Ovary (tissue), 3 donors: ENCODE measurements around the gene CWC27.

Experiments
- EP300 ChIP-seq: sonication (generic); formaldehyde crosslinking; IDR thresholded peaks from one replicate; pipeline ENCODE4 v1.6.1; 2017; ENCODE audit warnings: antibody characterized with exemption
- POLR2A ChIP-seq: fragments of 450-650 bp; IDR thresholded peaks from one replicate; pipeline ENCODE4 v1.6.1; 2017; ENCODE audit warnings: antibody characterized with exemption, mild to moderate bottlenecking, moderate library complexity
- TF ChIP-seq, protein P1 (sequence below), 3 donors: fragments of 450-650 bp in 2 of 3; fragments of 200-600 bp in 1 of 3; IDR thresholded peaks; one replicate each; pipeline versions ENCODE4 v1.5.1 to v1.8.0; 2016 to 2022; ENCODE audit warnings: antibody characterized with exemption in 3 of 3, mild to moderate bottlenecking in 1 of 3
- donor health status: DM: no; HTN: no; CAD: no.

DNA sequence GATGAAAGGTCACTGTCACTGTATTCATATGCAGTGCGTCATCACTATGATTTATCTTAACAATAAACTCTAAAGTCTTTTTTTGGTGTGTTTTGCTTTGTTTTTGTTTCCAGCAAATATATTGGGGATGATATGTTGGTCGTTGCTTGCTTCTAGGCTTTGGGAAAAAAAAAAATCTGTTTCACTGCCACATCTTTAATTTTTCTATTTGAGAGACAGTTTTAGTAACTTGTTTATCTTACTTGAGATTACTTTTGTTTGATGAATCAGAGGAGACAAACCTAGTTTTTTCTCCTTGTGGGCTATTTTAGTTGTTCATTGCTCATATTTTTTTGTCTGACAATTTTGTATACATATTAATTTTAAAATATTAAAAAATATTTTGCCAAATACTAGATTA lies 19.4 kb downstream of the CWC27 start:
- TF ChIP-seq, protein P1, sequence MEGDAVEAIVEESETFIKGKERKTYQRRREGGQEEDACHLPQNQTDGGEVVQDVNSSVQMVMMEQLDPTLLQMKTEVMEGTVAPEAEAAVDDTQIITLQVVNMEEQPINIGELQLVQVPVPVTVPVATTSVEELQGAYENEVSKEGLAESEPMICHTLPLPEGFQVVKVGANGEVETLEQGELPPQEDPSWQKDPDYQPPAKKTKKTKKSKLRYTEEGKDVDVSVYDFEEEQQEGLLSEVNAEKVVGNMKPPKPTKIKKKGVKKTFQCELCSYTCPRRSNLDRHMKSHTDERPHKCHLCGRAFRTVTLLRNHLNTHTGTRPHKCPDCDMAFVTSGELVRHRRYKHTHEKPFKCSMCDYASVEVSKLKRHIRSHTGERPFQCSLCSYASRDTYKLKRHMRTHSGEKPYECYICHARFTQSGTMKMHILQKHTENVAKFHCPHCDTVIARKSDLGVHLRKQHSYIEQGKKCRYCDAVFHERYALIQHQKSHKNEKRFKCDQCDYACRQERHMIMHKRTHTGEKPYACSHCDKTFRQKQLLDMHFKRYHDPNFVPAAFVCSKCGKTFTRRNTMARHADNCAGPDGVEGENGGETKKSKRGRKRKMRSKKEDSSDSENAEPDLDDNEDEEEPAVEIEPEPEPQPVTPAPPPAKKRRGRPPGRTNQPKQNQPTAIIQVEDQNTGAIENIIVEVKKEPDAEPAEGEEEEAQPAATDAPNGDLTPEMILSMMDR (IDR thresholded peaks at IDR 0.05), result no peak
- TF ChIP-seq POLR2A (no peak), EP300 (no peak)
